Muscle of leg (tissue), 11 donors: ENCODE data around the gene KRT5. TPM values are rescaled to one million over a fixed set of nuclear protein-coding genes. Genes with fewer than 3 reads are reported as not detected.

ENCODE experiments used
- DNase-seq: peaks from one replicate; pipeline ENCODE4 v3.0.0; 2013
- H3K27ac ChIP-seq: one replicate; pipeline ENCODE4 v1.5.1; 2013; ENCODE audit warnings: mild to moderate bottlenecking, low read length, control low read depth
- H3K27me3 ChIP-seq: one replicate; pipeline ENCODE4 v1.6.1; 2013; ENCODE audit warnings: low read length; ENCODE audit not compliant: control insufficient read depth, insufficient read depth
- H3K36me3 ChIP-seq: one replicate; pipeline ENCODE4 v1.6.1; 2013; ENCODE audit warnings: low read length; ENCODE audit not compliant: control insufficient read depth, insufficient read depth
- H3K4me1 ChIP-seq: one replicate; pipeline ENCODE4 v1.6.1; 2013; ENCODE audit warnings: low read length; ENCODE audit not compliant: control insufficient read depth, insufficient read depth
- H3K4me3 ChIP-seq: one replicate; pipeline ENCODE4 v1.5.1; 2013; ENCODE audit warnings: low read length, control low read depth
- H3K9me3 ChIP-seq: replicated peaks from 2 replicates; pipeline ENCODE4 v1.6.1; 2013; ENCODE audit warnings: low read depth, low read length; ENCODE audit not compliant: control insufficient read depth
- WGBS: methylation state at CpG from one replicate; pipeline ENCODE4 v1.1.5; 2013; ENCODE audit warnings: missing lambda C conversion rate; ENCODE audit not compliant: insufficient coverage; 5-methylcytosine and 5-hydroxymethylcytosine counted together
- polyA plus RNA-seq, 8 donors: library from polyadenylated mRNA; unstranded; fragments of 120-200 nt; gene quantifications; one replicate each; pipeline versions ENCODE4 v1.2.1 to v1.2.3, GENCODE V29; 2013; ENCODE audit warnings: inconsistent platforms in 1 of 8, low replicate concordance in 1 of 8; ENCODE audit not compliant: insufficient read length in 8 of 8, insufficient read depth in 1 of 8
- total RNA-seq: library from RNA; stranded (reverse); fragments of 120-200 nt; gene quantifications from one replicate; pipeline ENCODE4 v1.2.4, GENCODE V29; 2013

The KRT5 gene
- total and polyA plus RNA-seq, 9 donors: 0.21 to 383 (median 0.66) TPM

DNA sequence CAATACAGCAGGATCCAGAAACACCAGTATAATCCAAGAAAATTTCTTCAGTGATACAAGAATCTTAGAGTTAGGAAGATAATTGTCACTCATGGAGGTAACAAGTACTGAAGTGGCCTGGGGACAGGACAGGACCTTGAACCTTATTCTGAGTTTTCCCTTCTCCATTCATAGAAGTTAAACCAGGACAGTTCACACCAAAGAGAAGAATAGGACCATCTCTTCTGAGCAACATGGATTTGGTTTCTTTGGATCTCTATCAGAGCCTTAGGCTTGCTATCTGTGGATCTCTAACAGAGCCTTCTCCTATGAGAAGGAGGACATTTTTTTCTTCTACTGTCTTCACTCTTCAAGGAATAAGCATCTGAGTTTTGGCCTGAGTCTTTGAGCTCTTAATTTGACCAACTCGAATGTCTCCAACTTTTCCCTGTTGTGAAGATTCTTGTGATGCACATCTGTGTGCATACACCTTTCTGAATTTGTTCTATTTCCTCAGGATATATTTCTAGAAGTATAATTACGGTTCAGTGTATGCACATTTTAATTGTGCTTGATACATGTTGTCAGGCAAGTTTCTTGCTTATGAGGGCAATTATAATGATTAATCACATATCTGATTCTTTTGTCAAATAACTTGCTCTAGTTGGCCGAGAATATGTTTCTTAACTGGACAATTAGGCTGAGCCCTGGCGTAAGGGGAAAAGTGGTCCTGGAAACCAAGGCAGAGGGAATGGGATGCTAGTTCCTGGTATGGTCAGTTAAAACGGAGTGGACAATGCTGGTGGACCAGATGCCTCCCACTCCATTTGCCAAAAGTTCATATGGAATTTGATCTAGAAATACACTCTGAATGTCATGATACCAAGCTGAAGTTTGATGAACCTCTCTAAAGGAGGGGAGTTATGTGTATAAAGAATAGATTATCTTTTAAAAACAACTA is 33.8 kb downstream of the KRT5 start:
- Histone ChIP-seq H3K36me3 (no peaks in the 10 kb centered on the region), H3K27ac (no peak overlapping the region), H3K9me3 (peaks cover 2% of the 10 kb centered on the region), H3K4me3 (no peak overlapping the region), H3K27me3 (peaks cover 2% of the 10 kb centered on the region), H3K4me1 (no peaks in the 10 kb centered on the region)
- whole genome bisulfite sequencing: 80% methylated on average over 1 of the region's 5 CpGs
- no peak for DNase-seq

GRCh38 chr12:52480073-52480472 is 40.1 kb downstream of the KRT5 start:
- no peak for DNase-seq
- no peaks in the 10 kb centered on the region for H3K36me3 ChIP-seq
- no peak overlapping the region for H3K27ac ChIP-seq
- 53% methylated on average over 2 of the region's 3 CpGs for whole genome bisulfite sequencing
- H3K4me1 ChIP-seq: no peaks in the 10 kb centered on the region
- no peak overlapping the region for H3K4me3 ChIP-seq
- peaks cover 6% of the 10 kb centered on the region for H3K27me3 ChIP-seq
- H3K9me3 ChIP-seq: peaks cover 2% of the 10 kb centered on the region

GRCh38 chr12:52477651-52478050 is 42.5 kb downstream of the KRT5 start:
- no CpG with 5 or more reads among the region's 2 CpGs for WGBS
- no peak for DNase-seq
- Histone ChIP-seq H3K9me3 (no peaks in the 10 kb centered on the region), H3K27ac (no peak overlapping the region), H3K27me3 (peaks cover 7% of the 10 kb centered on the region), H3K4me1 (no peaks in the 10 kb centered on the region), H3K4me3 (no peak overlapping the region), H3K36me3 (no peaks in the 10 kb centered on the region)

DNA sequence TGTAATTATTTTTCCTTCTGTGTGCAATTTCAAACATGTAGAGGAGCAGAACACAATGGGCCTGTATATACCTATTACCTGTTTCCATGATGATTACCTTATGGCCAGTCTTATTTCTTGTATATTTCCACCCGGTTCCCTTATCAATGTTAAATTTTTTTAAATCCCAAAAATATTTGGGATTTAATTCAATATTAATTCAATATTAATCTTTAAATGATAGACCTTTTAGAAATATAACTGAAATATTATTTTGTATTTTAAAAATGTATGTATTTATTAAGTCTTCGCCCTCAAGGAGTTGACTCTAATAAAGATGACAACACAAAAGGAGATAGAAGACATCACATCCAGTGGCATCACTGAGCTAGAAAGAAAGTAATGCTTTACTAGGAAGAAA is 46.0 kb downstream of the KRT5 start:
- no CpG with 5 or more reads among the region's 2 CpGs for WGBS
- Histone ChIP-seq H3K4me3 (no peak overlapping the region), H3K36me3 (no peaks in the 10 kb centered on the region), H3K27ac (no peak overlapping the region), H3K4me1 (no peaks in the 10 kb centered on the region), H3K27me3 (peaks cover 2% of the 10 kb centered on the region), H3K9me3 (no peaks in the 10 kb centered on the region)
- no peak for DNase-seq

GRCh38 chr12:52473768-52474167 is 46.4 kb downstream of the KRT5 start, which contains the start of gene KRT6C:
Gene KRT6C (minus strand): TSS chr12:52473805. CDS start chr12:52473737, 68 bp downstream.
- DNase-seq: no peak
- no peaks in the 10 kb centered on the region for H3K9me3 ChIP-seq
- 86% methylated on average over 4 of the region's 4 CpGs for WGBS
- H3K36me3 ChIP-seq: no peaks in the 10 kb centered on the region
- H3K27ac ChIP-seq: no peak within 1 kb of the TSS
- H3K4me3 ChIP-seq: no peak within 1 kb of the TSS
- H3K4me1 ChIP-seq: no peaks in the 10 kb centered on the region
- H3K27me3 ChIP-seq: peaks cover 2% of the 10 kb centered on the region

GRCh38 chr12:52469853-52470252 is 50.3 kb downstream of the KRT5 start:
- Histone ChIP-seq H3K27ac (no peak overlapping the region), H3K9me3 (no peaks in the 10 kb centered on the region), H3K27me3 (no peaks in the 10 kb centered on the region), H3K36me3 (no peaks in the 10 kb centered on the region), H3K4me3 (no peak overlapping the region), H3K4me1 (no peaks in the 10 kb centered on the region)
- WGBS: 100% methylated on average over 1 of the region's 4 CpGs
- no peak for DNase-seq

DNA sequence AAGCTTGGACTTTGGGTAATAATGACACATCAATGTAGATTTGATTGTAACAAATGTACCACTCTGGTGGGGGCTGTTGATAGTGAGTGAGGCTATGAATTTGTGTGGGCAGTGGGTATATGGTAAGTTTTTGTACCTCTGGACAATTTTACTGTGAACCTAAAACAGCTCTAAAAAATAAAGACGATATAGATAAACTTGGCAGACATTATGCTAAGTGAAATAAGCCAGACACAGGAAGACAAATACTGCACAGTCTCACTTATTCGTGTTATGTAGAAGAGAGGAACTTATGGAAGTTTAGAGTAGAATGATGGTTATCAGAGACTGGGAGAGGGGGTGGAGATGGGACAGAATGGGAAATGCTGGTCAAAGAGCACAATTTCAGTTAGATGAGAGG is 55.3 kb downstream of the KRT5 start:
- no peak overlapping the region for H3K27ac ChIP-seq
- no peak for DNase-seq
- no peaks in the 10 kb centered on the region for H3K9me3 ChIP-seq
- no peaks in the 10 kb centered on the region for H3K36me3 ChIP-seq
- no CpG with 5 or more reads among the region's 2 CpGs for WGBS
- no peak overlapping the region for H3K4me3 ChIP-seq
- H3K4me1 ChIP-seq: no peaks in the 10 kb centered on the region
- peaks cover 2% of the 10 kb centered on the region for H3K27me3 ChIP-seq

Other genes starting within 250 kb of the KRT5 start
- 0.04 TPM for gene KRT86, start 245.7 kb downstream of the KRT5 start, total RNA-seq
- under 1 TPM in 7 of 8 donors, not detected in 1; 0.07 to 0.34 (median 0.25) TPM for gene KRT86, start 245.7 kb downstream of the KRT5 start, polyA plus RNA-seq
- gene KRT81, start 228.9 kb downstream of the KRT5 start, total RNA-seq: 0.04 TPM
- under 1 TPM in 6 of 8 donors, not detected in 2; 0.06 to 0.22 (median 0.17) TPM for gene KRT81, start 228.9 kb downstream of the KRT5 start, polyA plus RNA-seq
- gene KRT83, start 199.0 kb downstream of the KRT5 start, total RNA-seq: not detected
- gene KRT83, start 199.0 kb downstream of the KRT5 start, polyA plus RNA-seq: not detected
- not detected for gene KRT85, start 152.9 kb downstream of the KRT5 start, total RNA-seq
- not detected for gene KRT85, start 152.9 kb downstream of the KRT5 start, polyA plus RNA-seq
- gene KRT84, start 134.7 kb downstream of the KRT5 start, total RNA-seq: not detected
- not detected for gene KRT84, start 134.7 kb downstream of the KRT5 start, polyA plus RNA-seq
- gene KRT82, start 114.1 kb downstream of the KRT5 start, total RNA-seq: not detected
- gene KRT82, start 114.1 kb downstream of the KRT5 start, polyA plus RNA-seq: not detected
- gene KRT75, start 86.0 kb downstream of the KRT5 start, total RNA-seq: not detected
- not detected for gene KRT75, start 86.0 kb downstream of the KRT5 start, polyA plus RNA-seq
- gene KRT6B, start 68.2 kb downstream of the KRT5 start, total RNA-seq: not detected
- under 1 TPM in 1 of 8 donors, not detected in 7; 0.44 TPM for gene KRT6B, start 68.2 kb downstream of the KRT5 start, polyA plus RNA-seq
- gene KRT6C, start 46.6 kb downstream of the KRT5 start, total RNA-seq: not detected
- gene KRT6C, start 46.6 kb downstream of the KRT5 start, polyA plus RNA-seq: under 1 TPM in 1 of 8 donors, not detected in 7; 0.32 TPM
- gene KRT6A, start 27.1 kb downstream of the KRT5 start, total RNA-seq: not detected
- gene KRT6A, start 27.1 kb downstream of the KRT5 start, polyA plus RNA-seq: 10 to 100 TPM in 1 of 8 donors, under 1 TPM in 3, not detected in 4; 0.05 to 26.4 (median 0.63) TPM
- not detected for gene KRT71, start 32.8 kb upstream of the KRT5 start, total RNA-seq
- not detected for gene KRT71, start 32.8 kb upstream of the KRT5 start, polyA plus RNA-seq
- not detected for gene KRT74, start 53.4 kb upstream of the KRT5 start, total RNA-seq
- under 1 TPM in 1 of 8 donors, not detected in 7; 0.09 TPM for gene KRT74, start 53.4 kb upstream of the KRT5 start, polyA plus RNA-seq
- not detected for gene KRT72, start 81.1 kb upstream of the KRT5 start, total RNA-seq
- gene KRT72, start 81.1 kb upstream of the KRT5 start, polyA plus RNA-seq: not detected
- 0.09 TPM for gene KRT73, start 98.2 kb upstream of the KRT5 start, total RNA-seq
- gene KRT73, start 98.2 kb upstream of the KRT5 start, polyA plus RNA-seq: under 1 TPM in 1 of 8 donors, not detected in 7; 0.12 TPM
- gene KRT2, start 131.8 kb upstream of the KRT5 start, total RNA-seq: not detected
- under 1 TPM in 2 of 8 donors, not detected in 6; 0.11 to 0.18 TPM for gene KRT2, start 131.8 kb upstream of the KRT5 start, polyA plus RNA-seq
- 0.35 TPM for gene KRT1, start 160.0 kb upstream of the KRT5 start, total RNA-seq
- gene KRT1, start 160.0 kb upstream of the KRT5 start, polyA plus RNA-seq: 100 to 1,000 TPM in 1 of 8 donors, 10 to 100 TPM in 1, 1 to 10 TPM in 4, under 1 TPM in 2; 0.47 to 193 (median 1.9) TPM
- gene KRT77, start 183.1 kb upstream of the KRT5 start, total RNA-seq: not detected
- under 1 TPM in 2 of 8 donors, not detected in 6; 0.08 to 0.61 TPM for gene KRT77, start 183.1 kb upstream of the KRT5 start, polyA plus RNA-seq